ENCODE data around the gene FAF1.

Gene FAF1

DNA sequence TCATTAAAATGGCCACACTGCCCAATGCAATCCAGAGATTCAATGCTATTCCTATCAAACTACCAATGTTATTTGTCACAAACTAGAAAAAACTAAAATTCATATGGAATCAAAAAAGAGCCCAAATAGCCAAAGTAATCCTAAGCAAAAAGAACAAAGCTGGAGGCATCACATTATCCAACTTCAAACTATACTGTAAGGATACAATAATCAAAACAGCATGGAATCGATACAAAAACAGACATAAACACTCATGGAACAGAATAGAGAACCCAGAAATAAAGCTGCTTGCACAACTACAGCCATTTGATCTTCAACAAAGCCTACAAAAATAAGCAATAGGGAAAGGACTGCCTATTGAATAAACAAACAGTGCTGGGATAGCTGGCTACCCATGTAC, 100.4 kb downstream of the FAF1 start:
- TF ChIP-seq CTCF (conservative IDR thresholded peaks at IDR 0.05; ENCODE audit: low read length): no peak
- DNase-seq (ENCODE audit: low read depth): no peak
- H3K4me3 ChIP-seq (ENCODE audit: low read length): no peak overlapping the region

- no peak overlapping the region for H3K4me3 ChIP-seq (ENCODE audit: low read length)
- TF ChIP-seq CTCF (conservative IDR thresholded peaks at IDR 0.05; ENCODE audit: low read length): no peak
- no peak for DNase-seq (ENCODE audit: low read depth)
These were observed 101.3 kb downstream of the FAF1 start for GRCh38 chr1:50858761-50859160.

GRCh38 chr1:50857702-50858101, 102.4 kb downstream of the FAF1 start:
- TF ChIP-seq CTCF (conservative IDR thresholded peaks at IDR 0.05; ENCODE audit: low read length): no peak
- no peak for DNase-seq (ENCODE audit: low read depth)
- no peak overlapping the region for H3K4me3 ChIP-seq (ENCODE audit: low read length)

DNA sequence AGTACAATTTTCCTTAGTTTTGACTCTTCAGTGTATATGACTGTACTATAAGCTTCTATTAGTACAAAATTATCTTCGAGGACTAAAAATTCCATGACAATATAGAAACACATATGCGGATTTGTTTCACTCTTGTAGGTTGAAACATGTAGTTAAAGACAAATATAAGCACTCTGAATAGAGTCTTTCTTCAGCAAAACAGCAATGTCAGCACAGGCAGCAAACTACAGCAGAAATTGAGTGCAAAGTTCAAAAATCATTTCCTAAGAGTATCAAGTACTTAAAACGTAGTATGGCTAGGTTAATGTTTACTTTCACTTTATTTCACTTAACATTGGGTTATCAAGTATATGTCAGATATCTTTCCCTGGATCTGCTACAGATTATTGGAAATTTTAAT, 106.7 kb downstream of the FAF1 start:
- TF ChIP-seq CTCF (conservative IDR thresholded peaks at IDR 0.05; ENCODE audit: low read length): no peak
- no peak overlapping the region for H3K4me3 ChIP-seq (ENCODE audit: low read length)
- DNase-seq (ENCODE audit: low read depth): no peak

GRCh38 chr1:50852889-50853288, 107.2 kb downstream of the FAF1 start:
- DNase-seq (ENCODE audit: low read depth): no peak
- no peak overlapping the region for H3K4me3 ChIP-seq (ENCODE audit: low read length)
- no peak for TF ChIP-seq CTCF (conservative IDR thresholded peaks at IDR 0.05; ENCODE audit: low read length)

GRCh38 chr1:50851466-50851865, 108.6 kb downstream of the FAF1 start:
- no peak for TF ChIP-seq CTCF (conservative IDR thresholded peaks at IDR 0.05; ENCODE audit: low read length)
- no peak overlapping the region for H3K4me3 ChIP-seq (ENCODE audit: low read length)
- DNase-seq (ENCODE audit: low read depth): no peak

- no peak for TF ChIP-seq CTCF (conservative IDR thresholded peaks at IDR 0.05; ENCODE audit: low read length)
- H3K4me3 ChIP-seq (ENCODE audit: low read length): no peak overlapping the region
- no peak for DNase-seq (ENCODE audit: low read depth)
These were observed 109.0 kb downstream of the FAF1 start for GRCh38 chr1:50851034-50851433.
